ENCODE results near the gene GRK2. TPM values are rescaled to one million over a fixed set of nuclear protein-coding genes. Genes with fewer than 3 reads are reported as not detected.

Gene GRK2
- total and polyA plus RNA-seq, 2 of the 13 experiments (the other 11 are each of a cell fraction or from before 2014, with no cell fraction given): 31.3 to 42.4 TPM

DNA sequence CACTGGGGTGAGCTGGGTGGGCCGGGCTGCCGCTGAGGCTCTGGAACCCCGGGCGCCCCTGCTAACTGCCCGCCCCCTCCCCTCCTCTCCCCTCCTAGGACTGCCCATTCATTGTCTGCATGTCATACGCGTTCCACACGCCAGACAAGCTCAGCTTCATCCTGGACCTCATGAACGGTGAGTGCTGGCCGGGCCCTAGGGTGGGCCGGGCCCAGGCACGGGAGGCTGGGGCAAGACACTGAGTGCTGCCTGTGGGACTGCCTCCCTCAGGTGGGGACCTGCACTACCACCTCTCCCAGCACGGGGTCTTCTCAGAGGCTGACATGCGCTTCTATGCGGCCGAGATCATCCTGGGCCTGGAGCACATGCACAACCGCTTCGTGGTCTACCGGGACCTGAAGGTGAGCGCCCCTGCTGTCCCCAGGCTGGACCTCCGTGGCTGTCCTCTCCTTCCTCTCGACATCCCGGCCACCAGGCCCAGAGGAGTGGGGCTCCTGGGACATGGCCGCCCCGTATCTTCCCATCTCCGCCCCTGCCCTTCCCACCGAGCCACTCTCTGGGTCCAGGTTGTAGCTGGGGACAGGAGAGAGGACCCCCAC, 15.4 kb downstream of the GRK2 start:
- FAIRE-seq (no peak), ATAC-seq (no peak), DNase-seq (ENCODE audit: low spot score) (no peak)
- Histone ChIP-seq H2AFZ (ENCODE audit: low read length) (no peak overlapping the region), H3K27me3 (ENCODE audit: control insufficient read depth in 1 of 2, insufficient read depth in 2 of 2, low read length in 2 of 2) (no peaks in the 10 kb centered on the region), H3K9ac (ENCODE audit: insufficient read depth, low read depth, low read length) (no peak overlapping the region), H3K79me2 (ENCODE audit: insufficient read depth, low read length) (no peaks in the 10 kb centered on the region), H3K4me1 (ENCODE audit: insufficient read depth, low read length) (peaks cover 1% of the 10 kb centered on the region; the same call in 1 of the 2 replicates), H3K4me3 (replicated peaks in 1 of 3; ENCODE audit: insufficient read depth in 1 of 3, low read depth in 2 of 3, low read length in 3 of 3) (no peak overlapping the region), H3K9me3 (ENCODE audit: low read length) (no peaks in the 10 kb centered on the region), H4K20me1 (ENCODE audit: insufficient read depth, low read length) (peaks cover 5% of the 10 kb centered on the region; the same call in 1 of the 2 replicates), H3K4me2 (ENCODE audit: low read depth, low read length) (no peak overlapping the region), H3K36me3 (replicated peaks in 1 of 2; ENCODE audit: control insufficient read depth in 1 of 2, insufficient read depth in 2 of 2, low read length in 2 of 2) (peaks cover 41 to 86% of the 10 kb centered on the region in 2 experiments; a peak in 4 of 5 replicates), H3K27ac (ENCODE audit: extremely low read length, insufficient read depth, low read length) (no peak overlapping the region)
- TF ChIP-seq NFKBIZ (CRISPR knock-in tag; IDR thresholded peaks at IDR 0.05): no peak
- TF ChIP-seq HNRNPLL (IDR thresholded peaks at IDR 0.05; ENCODE audit: low read depth, low read length, poor library complexity, severe bottlenecking): no peak
- TF ChIP-seq FOSL1 (CRISPR knock-in tag; IDR thresholded peaks at IDR 0.05; ENCODE audit: borderline replicate concordance): no peak
- TF ChIP-seq, protein P1, sequence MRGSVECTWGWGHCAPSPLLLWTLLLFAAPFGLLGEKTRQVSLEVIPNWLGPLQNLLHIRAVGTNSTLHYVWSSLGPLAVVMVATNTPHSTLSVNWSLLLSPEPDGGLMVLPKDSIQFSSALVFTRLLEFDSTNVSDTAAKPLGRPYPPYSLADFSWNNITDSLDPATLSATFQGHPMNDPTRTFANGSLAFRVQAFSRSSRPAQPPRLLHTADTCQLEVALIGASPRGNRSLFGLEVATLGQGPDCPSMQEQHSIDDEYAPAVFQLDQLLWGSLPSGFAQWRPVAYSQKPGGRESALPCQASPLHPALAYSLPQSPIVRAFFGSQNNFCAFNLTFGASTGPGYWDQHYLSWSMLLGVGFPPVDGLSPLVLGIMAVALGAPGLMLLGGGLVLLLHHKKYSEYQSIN (CRISPR knock-in tag; IDR thresholded peaks at IDR 0.05; ENCODE audit: borderline replicate concordance): no peak
- TF ChIP-seq ZNF10 (CRISPR knock-in tag; IDR thresholded peaks at IDR 0.05; ENCODE audit: borderline replicate concordance, low read depth): no peak
- POLR2A ChIA-PET: no interaction called here
- in situ Hi-C loops (cut with HindIII; ENCODE audit: extremely low pct_ligation_motif_present, low pct_unique_long_range_greater_than_20kb): no loop called here
- WGBS (ENCODE audit: low lambda C conversion rate): 96% methylated on average over 12 of the region's 27 CpGs
- BruUV-seq (replicated peaks): no TSS peak
- CTCF ChIA-PET (ENCODE audit: low intra/inter-chr PET ratio, low total read pairs): no interaction called here
- intact Hi-C loops (cut with micrococcal nuclease; ENCODE audit: unreplicated experiment): no loop called here

DNA sequence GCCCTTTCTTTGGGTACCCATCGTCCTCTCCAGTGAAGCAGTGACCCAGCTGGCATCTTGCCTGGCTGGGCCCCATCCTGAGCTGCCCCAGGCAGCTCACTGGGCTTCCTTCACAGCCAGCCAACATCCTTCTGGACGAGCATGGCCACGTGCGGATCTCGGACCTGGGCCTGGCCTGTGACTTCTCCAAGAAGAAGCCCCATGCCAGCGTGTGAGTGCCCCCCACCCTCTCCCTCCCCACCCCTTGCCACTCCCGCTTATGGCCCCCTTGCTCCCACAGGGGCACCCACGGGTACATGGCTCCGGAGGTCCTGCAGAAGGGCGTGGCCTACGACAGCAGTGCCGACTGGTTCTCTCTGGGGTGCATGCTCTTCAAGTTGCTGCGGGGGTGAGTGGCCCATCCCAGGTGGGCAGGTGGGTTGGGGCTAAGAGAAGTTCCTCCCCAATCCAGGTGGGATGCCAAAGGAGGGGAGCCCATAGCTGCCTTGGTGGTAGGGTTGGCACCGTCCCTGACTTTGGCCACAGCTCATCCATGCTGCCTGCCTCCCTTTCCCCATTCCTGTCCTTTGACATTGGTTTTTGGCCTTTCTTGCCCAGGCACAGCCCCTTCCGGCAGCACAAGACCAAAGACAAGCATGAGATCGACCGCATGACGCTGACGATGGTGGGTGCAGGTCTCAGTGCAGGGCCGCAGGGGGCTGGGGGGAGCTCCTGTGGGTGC, 16.0 kb downstream of the GRK2 start:
- intact Hi-C loops (cut with micrococcal nuclease; ENCODE audit: unreplicated experiment) (no loop called here), in situ Hi-C loops (cut with HindIII; ENCODE audit: extremely low pct_ligation_motif_present, low pct_unique_long_range_greater_than_20kb) (no loop called here)
- ChIA-PET POLR2A (no interaction called here), CTCF (ENCODE audit: low intra/inter-chr PET ratio, low total read pairs) (no interaction called here)
- DNase-seq (ENCODE audit: low spot score): no peak
- H2AFZ ChIP-seq (ENCODE audit: low read length): no peak overlapping the region
- no peak overlapping the region for H3K4me3 ChIP-seq (replicated peaks in 1 of 3; ENCODE audit: insufficient read depth in 1 of 3, low read depth in 2 of 3, low read length in 3 of 3)
- H3K27ac ChIP-seq (ENCODE audit: extremely low read length, insufficient read depth, low read length): no peak overlapping the region
- 0 out of 2 replicates have a peak, but pooled peaks cover 4% of the 10 kb centered on the region for H4K20me1 ChIP-seq (ENCODE audit: insufficient read depth, low read length)
- peaks cover 41 to 79% of the 10 kb centered on the region in 2 experiments; a peak in 4 of 5 replicates for H3K36me3 ChIP-seq (replicated peaks in 1 of 2; ENCODE audit: control insufficient read depth in 1 of 2, insufficient read depth in 2 of 2, low read length in 2 of 2)
- H3K27me3 ChIP-seq (ENCODE audit: control insufficient read depth in 1 of 2, insufficient read depth in 2 of 2, low read length in 2 of 2): no peaks in the 10 kb centered on the region
- H3K4me1 ChIP-seq (ENCODE audit: insufficient read depth, low read length): peaks cover 8% of the 10 kb centered on the region
- no peaks in the 10 kb centered on the region for H3K79me2 ChIP-seq (ENCODE audit: insufficient read depth, low read length)
- no peak overlapping the region for H3K4me2 ChIP-seq (ENCODE audit: low read depth, low read length)
- H3K9me3 ChIP-seq (ENCODE audit: low read length): no peaks in the 10 kb centered on the region
- ATAC-seq: no peak
- 93% methylated on average over 10 of the region's 20 CpGs for WGBS (ENCODE audit: low lambda C conversion rate)
- FAIRE-seq: no peak
- no peak overlapping the region for H3K9ac ChIP-seq (ENCODE audit: insufficient read depth, low read depth, low read length)
- BruUV-seq (replicated peaks): no TSS peak
- TF ChIP-seq, protein P2, sequence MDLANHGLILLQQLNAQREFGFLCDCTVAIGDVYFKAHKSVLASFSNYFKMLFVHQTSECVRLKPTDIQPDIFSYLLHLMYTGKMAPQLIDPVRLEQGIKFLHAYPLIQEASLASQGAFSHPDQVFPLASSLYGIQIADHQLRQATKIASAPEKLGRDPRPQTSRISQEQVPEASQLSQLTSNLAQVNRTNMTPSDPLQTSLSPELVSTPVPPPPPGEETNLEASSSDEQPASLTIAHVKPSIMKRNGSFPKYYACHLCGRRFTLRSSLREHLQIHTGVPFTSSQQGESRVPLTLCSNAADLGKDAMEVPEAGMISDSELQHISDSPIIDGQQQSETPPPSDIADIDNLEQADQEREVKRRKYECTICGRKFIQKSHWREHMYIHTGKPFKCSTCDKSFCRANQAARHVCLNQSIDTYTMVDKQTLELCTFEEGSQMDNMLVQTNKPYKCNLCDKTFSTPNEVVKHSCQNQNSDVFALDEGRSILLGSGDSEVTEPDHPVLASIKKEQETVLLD (CRISPR knock-in tag; IDR thresholded peaks at IDR 0.05; ENCODE audit: low read depth): no peak
- TF ChIP-seq AGO2 (optimal IDR thresholded peaks at IDR 0.05; ENCODE audit: low read depth, low read length) (peak; percentile 45), ZFP62 (CRISPR knock-in tag; IDR thresholded peaks at IDR 0.05) (no peak)
- TF ChIP-seq, protein P1 (CRISPR knock-in tag; IDR thresholded peaks at IDR 0.05; ENCODE audit: borderline replicate concordance): no peak
- TF ChIP-seq, protein P3, sequence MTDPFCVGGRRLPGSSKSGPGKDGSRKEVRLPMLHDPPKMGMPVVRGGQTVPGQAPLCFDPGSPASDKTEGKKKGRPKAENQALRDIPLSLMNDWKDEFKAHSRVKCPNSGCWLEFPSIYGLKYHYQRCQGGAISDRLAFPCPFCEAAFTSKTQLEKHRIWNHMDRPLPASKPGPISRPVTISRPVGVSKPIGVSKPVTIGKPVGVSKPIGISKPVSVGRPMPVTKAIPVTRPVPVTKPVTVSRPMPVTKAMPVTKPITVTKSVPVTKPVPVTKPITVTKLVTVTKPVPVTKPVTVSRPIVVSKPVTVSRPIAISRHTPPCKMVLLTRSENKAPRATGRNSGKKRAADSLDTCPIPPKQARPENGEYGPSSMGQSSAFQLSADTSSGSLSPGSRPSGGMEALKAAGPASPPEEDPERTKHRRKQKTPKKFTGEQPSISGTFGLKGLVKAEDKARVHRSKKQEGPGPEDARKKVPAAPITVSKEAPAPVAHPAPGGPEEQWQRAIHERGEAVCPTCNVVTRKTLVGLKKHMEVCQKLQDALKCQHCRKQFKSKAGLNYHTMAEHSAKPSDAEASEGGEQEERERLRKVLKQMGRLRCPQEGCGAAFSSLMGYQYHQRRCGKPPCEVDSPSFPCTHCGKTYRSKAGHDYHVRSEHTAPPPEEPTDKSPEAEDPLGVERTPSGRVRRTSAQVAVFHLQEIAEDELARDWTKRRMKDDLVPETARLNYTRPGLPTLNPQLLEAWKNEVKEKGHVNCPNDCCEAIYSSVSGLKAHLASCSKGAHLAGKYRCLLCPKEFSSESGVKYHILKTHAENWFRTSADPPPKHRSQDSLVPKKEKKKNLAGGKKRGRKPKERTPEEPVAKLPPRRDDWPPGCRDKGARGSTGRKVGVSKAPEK (CRISPR knock-in tag; IDR thresholded peaks at IDR 0.05; ENCODE audit: borderline replicate concordance): no peak

Data from HepG2 (cell line).